MCF 10A (cell line): Measurements from ENCODE around the gene GRID1. TPM values are rescaled to one million over a fixed set of nuclear protein-coding genes. Genes with fewer than 3 reads are reported as not detected.

Experiments used
- BruUV-seq: library from RNA; stranded (reverse); fragments of 400-500 nt; replicated peaks from 2 replicates; lab custom pipeline; 2021; lab: Mats Ljungman, UMichigan
- CTCF ChIA-PET: fragments of 300-600 bp; sonication (Branson Sonifier 250); formaldehyde crosslinking; extraction: SDS; loops from one replicate; lab custom pipeline; 2021; ENCODE audit warnings: antibody characterized with exemption, inconsistent platforms; lab: Yijun Ruan, JAX
- POLR2A ChIA-PET: fragments of 300-600, 350-650 bp; sonication (Branson Sonifier 250); formaldehyde crosslinking; extraction: SDS; loops from one replicate; lab custom pipeline; 2020; ENCODE audit warnings: antibody characterized with exemption, inconsistent platforms; lab: Yijun Ruan, JAX
- DNase-seq: peaks from one replicate; pipeline ENCODE4 v3.0.0-alpha.2; 2018; ENCODE audit not compliant: unreplicated experiment
- H3K27ac Mint-ChIP-seq: one replicate; pipeline ENCODE4 v1.8.0; 2022; ENCODE audit warnings: mild to moderate bottlenecking, low read depth, mixed read lengths; ENCODE audit not compliant: unreplicated experiment
- H3K27me3 Mint-ChIP-seq: one replicate; pipeline ENCODE4 v1.8.0; 2022; ENCODE audit warnings: mixed read lengths; ENCODE audit not compliant: insufficient read depth, unreplicated experiment
- H3K36me3 Mint-ChIP-seq: one replicate; pipeline ENCODE4 v1.8.0; 2022; ENCODE audit warnings: mild to moderate bottlenecking, moderate library complexity, mixed read lengths; ENCODE audit not compliant: insufficient read depth, unreplicated experiment
- H3K4me1 Mint-ChIP-seq: one replicate; pipeline ENCODE4 v1.8.0; 2022; ENCODE audit warnings: mixed read lengths; ENCODE audit not compliant: insufficient read depth, unreplicated experiment
- H3K4me3 Mint-ChIP-seq: one replicate; pipeline ENCODE4 v1.8.0; 2022; ENCODE audit warnings: mild to moderate bottlenecking, moderate library complexity, mixed read lengths; ENCODE audit not compliant: unreplicated experiment
- H3K9me3 Mint-ChIP-seq: one replicate; pipeline ENCODE4 v1.8.0; 2022; ENCODE audit warnings: mixed read lengths; ENCODE audit not compliant: unreplicated experiment
- CTCF ChIP-seq: fragments of 200-600 bp; IDR thresholded peaks from one replicate; pipeline ENCODE4 v1.8.0; 2022; ENCODE audit warnings: antibody characterized with exemption, mild to moderate bottlenecking; ENCODE audit not compliant: unreplicated experiment
- intact Hi-C: fragments of 100-400 bp; cut with micrococcal nuclease; formaldehyde crosslinking; loops from 2 replicates; pipeline ENCODE4 v1.14.1; 2022
- total RNA-seq: library from RNA; stranded (reverse); gene quantifications from 2 replicates; pipeline ENCODE4 v1.2.3, GENCODE V29; 2022

The GRID1 gene
- total RNA-seq, 1 experiment from 2014 or later, result not detected

- no peaks in the 10 kb centered on the region for H3K9me3 Mint-ChIP-seq
- no peaks in the 10 kb centered on the region for H3K27me3 Mint-ChIP-seq
- no peak overlapping the region for H3K4me3 Mint-ChIP-seq
- H3K4me1 Mint-ChIP-seq, result peaks cover 24% of the 10 kb centered on the region
- intact Hi-C loops, result no loop called here
- ChIA-PET CTCF (no interaction called here), POLR2A (no interaction called here)
- no TSS peak for BruUV-seq
- no peak for TF ChIP-seq CTCF
- DNase-seq, result no peak
- no peak overlapping the region for H3K27ac Mint-ChIP-seq
- H3K36me3 Mint-ChIP-seq, result no peaks in the 10 kb centered on the region
Measured at GRCh38 chr10:85651497-85651882, 715.1 kb downstream of the GRID1 start.

GRCh38 chr10:85650791-85651496, 715.7 kb downstream of the GRID1 start:
- no peaks in the 10 kb centered on the region for H3K27me3 Mint-ChIP-seq
- H3K4me1 Mint-ChIP-seq, result peaks cover 30% of the 10 kb centered on the region

GRCh38 chr10:85649461-85649860, 717.1 kb downstream of the GRID1 start:
- ChIA-PET CTCF (interaction anchor here (0.6 kb wide), 1 partner anchor 91 kb away, joined by 3 read pairs; no protein-coding TSS in a partner anchor), POLR2A (no interaction called here)
- Mint-ChIP-seq H3K27me3 (no peaks in the 10 kb centered on the region), H3K27ac (peak overlapping the region; percentile 2), H3K4me3 (no peak overlapping the region), H3K4me1 (peaks cover 30% of the 10 kb centered on the region), H3K36me3 (no peaks in the 10 kb centered on the region), H3K9me3 (no peaks in the 10 kb centered on the region)
- intact Hi-C loops, result loop anchor here (10.0 kb wide), 1 partner anchor 1105 kb away; no protein-coding TSS in a partner anchor
- BruUV-seq, result no TSS peak
- no peak for TF ChIP-seq CTCF
- no peak for DNase-seq

More at GRCh38 chr10:85650791-85651496, 715.7 kb downstream of the GRID1 start:
- ChIA-PET POLR2A (interaction anchor here (0.8 to 1.3 kb wide), 2 partner anchors 9 to 13 kb away, joined by 3 to 4 read pairs; no protein-coding TSS in a partner anchor), CTCF (no interaction called here)
- TF ChIP-seq CTCF, result no peak
- Mint-ChIP-seq H3K9me3 (no peaks in the 10 kb centered on the region), H3K4me3 (no peak overlapping the region), H3K27ac (no peak overlapping the region), H3K36me3 (no peaks in the 10 kb centered on the region)
- intact Hi-C loops, result no loop called here
- DNase-seq, result peak; percentile 5
- no TSS peak for BruUV-seq

GRCh38 chr10:85648279-85648754, 718.3 kb downstream of the GRID1 start:
- DNase-seq, result peak; percentile 73
- no peaks in the 10 kb centered on the region for H3K9me3 Mint-ChIP-seq
- H3K36me3 Mint-ChIP-seq, result no peaks in the 10 kb centered on the region
- intact Hi-C loops, result loop anchor here (10.0 kb wide), 1 partner anchor 1104 kb away; no protein-coding TSS in a partner anchor
- H3K27ac Mint-ChIP-seq, result peak overlapping the region; percentile 44
- no peaks in the 10 kb centered on the region for H3K27me3 Mint-ChIP-seq
- TF ChIP-seq CTCF, result no peak
- no TSS peak for BruUV-seq
- POLR2A ChIA-PET, result no interaction called here
- no peak overlapping the region for H3K4me3 Mint-ChIP-seq
- CTCF ChIA-PET, result no interaction called here
- peaks cover 41% of the 10 kb centered on the region for H3K4me1 Mint-ChIP-seq
